Measurements from ENCODE around the gene MED13. TPM values are rescaled to one million over a fixed set of nuclear protein-coding genes. Genes with fewer than 3 reads are reported as not detected.

Gene MED13
- total RNA-seq, 1 experiment from 2014 or later, result 77.6 TPM

GRCh38 chr17:62064029-62064790 lies 868 bp downstream of the MED13 start:
- no peaks in the 10 kb centered on the region for H3K36me3 ChIP-seq (ENCODE audit: control insufficient read depth, insufficient read depth, low read length)
- no peak for DNase-seq
- H3K4me3 ChIP-seq (ENCODE audit: low read depth, low read length), result peak overlapping the region; percentile 75
- CTCF ChIA-PET, result interaction anchor here (0.6 to 1.7 kb wide), 3 partner anchors 38 to 119 kb away, joined by 3 to 16 read pairs (median 3); no protein-coding TSS in a partner anchor
- H3K9me3 Mint-ChIP-seq (ENCODE audit: unreplicated experiment), result no peaks in the 10 kb centered on the region
- TF ChIP-seq, protein P1, sequence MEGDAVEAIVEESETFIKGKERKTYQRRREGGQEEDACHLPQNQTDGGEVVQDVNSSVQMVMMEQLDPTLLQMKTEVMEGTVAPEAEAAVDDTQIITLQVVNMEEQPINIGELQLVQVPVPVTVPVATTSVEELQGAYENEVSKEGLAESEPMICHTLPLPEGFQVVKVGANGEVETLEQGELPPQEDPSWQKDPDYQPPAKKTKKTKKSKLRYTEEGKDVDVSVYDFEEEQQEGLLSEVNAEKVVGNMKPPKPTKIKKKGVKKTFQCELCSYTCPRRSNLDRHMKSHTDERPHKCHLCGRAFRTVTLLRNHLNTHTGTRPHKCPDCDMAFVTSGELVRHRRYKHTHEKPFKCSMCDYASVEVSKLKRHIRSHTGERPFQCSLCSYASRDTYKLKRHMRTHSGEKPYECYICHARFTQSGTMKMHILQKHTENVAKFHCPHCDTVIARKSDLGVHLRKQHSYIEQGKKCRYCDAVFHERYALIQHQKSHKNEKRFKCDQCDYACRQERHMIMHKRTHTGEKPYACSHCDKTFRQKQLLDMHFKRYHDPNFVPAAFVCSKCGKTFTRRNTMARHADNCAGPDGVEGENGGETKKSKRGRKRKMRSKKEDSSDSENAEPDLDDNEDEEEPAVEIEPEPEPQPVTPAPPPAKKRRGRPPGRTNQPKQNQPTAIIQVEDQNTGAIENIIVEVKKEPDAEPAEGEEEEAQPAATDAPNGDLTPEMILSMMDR (IDR thresholded peaks at IDR 0.05; ENCODE audit: insufficient read depth in 1 of 2, low read depth in 1 of 2, low read length in 1 of 2, severe bottlenecking in 1 of 2, unreplicated experiment in 1 of 2), result no peak
- BruUV-seq (replicated peaks), result no TSS peak
- peaks cover 20% of the 10 kb centered on the region for H3K4me1 ChIP-seq
- no peaks in the 10 kb centered on the region for H3K27me3 ChIP-seq (replicated peaks; ENCODE audit: control insufficient read depth, insufficient read depth, low read length)
- POLR2A ChIA-PET, result interaction anchor here (1.0 kb wide), 1 partner anchor 45 kb away, joined by 3 read pairs; no protein-coding TSS in a partner anchor
- no peaks in the 10 kb centered on the region for H3K27me3 Mint-ChIP-seq (ENCODE audit: insufficient read depth, unreplicated experiment)
- peak overlapping the region; percentile 98 for H3K27ac Mint-ChIP-seq (ENCODE audit: unreplicated experiment)
- H3K4me3 Mint-ChIP-seq (ENCODE audit: unreplicated experiment), result peak overlapping the region; percentile 91
- no peaks in the 10 kb centered on the region for H3K9me3 ChIP-seq
- intact Hi-C loops (cut with micrococcal nuclease; ENCODE audit: unreplicated experiment), result loop anchor here (5.0 to 10.0 kb wide), 2 partner anchors 139 to 163 kb away; partner anchors contain the start of gene INTS2
- peaks cover 60% of the 10 kb centered on the region for H3K36me3 Mint-ChIP-seq (ENCODE audit: insufficient read depth, unreplicated experiment)
- peaks cover 26% of the 10 kb centered on the region for H3K4me1 Mint-ChIP-seq (ENCODE audit: low read depth, unreplicated experiment)

DNA sequence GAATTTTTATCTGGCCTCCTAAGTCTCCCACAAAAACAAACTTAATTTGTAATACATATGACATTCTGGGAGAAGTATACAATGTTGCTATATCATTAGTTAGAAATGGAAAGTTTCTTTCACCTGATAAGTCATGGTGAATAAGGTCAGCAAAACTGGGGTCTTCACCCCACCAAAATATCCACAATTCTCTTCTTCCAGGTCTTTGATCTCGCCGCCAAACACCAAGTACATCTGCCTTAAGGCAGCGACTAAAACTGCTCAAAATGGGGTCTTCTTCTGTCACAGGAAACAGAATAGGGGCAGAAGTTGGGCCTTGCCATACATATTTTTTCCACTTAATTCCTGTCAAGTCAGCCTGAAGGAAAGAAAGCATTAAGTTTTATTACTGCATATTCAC lies 2.1 kb downstream of the MED13 start:
- Mint-ChIP-seq H3K4me1 (ENCODE audit: low read depth, unreplicated experiment) (peaks cover 27% of the 10 kb centered on the region), H3K27me3 (ENCODE audit: insufficient read depth, unreplicated experiment) (no peaks in the 10 kb centered on the region), H3K27ac (ENCODE audit: unreplicated experiment) (peak overlapping the region; percentile 11), H3K4me3 (ENCODE audit: unreplicated experiment) (peak overlapping the region; percentile 91), H3K9me3 (ENCODE audit: unreplicated experiment) (no peaks in the 10 kb centered on the region), H3K36me3 (ENCODE audit: insufficient read depth, unreplicated experiment) (peaks cover 73% of the 10 kb centered on the region)
- peaks cover 25% of the 10 kb centered on the region for H3K4me1 ChIP-seq
- no TSS peak for BruUV-seq (replicated peaks)
- ChIA-PET POLR2A (no interaction called here), CTCF (no interaction called here)
- intact Hi-C loops (cut with micrococcal nuclease; ENCODE audit: unreplicated experiment), result loop anchor here (5.0 to 10.0 kb wide), 2 partner anchors 138 to 164 kb away; partner anchors contain the start of gene INTS2
- H3K9me3 ChIP-seq, result no peaks in the 10 kb centered on the region
- TF ChIP-seq, protein P1 (IDR thresholded peaks at IDR 0.05; ENCODE audit: insufficient read depth in 1 of 2, low read depth in 1 of 2, low read length in 1 of 2, severe bottlenecking in 1 of 2, unreplicated experiment in 1 of 2), result no peak
- H3K4me3 ChIP-seq (ENCODE audit: low read depth, low read length), result peak overlapping the region; percentile 13; the same call in 1 of the 2 replicates
- no peaks in the 10 kb centered on the region for H3K36me3 ChIP-seq (ENCODE audit: control insufficient read depth, insufficient read depth, low read length)
- no peaks in the 10 kb centered on the region for H3K27me3 ChIP-seq (replicated peaks; ENCODE audit: control insufficient read depth, insufficient read depth, low read length)
- no peak for DNase-seq

DNA sequence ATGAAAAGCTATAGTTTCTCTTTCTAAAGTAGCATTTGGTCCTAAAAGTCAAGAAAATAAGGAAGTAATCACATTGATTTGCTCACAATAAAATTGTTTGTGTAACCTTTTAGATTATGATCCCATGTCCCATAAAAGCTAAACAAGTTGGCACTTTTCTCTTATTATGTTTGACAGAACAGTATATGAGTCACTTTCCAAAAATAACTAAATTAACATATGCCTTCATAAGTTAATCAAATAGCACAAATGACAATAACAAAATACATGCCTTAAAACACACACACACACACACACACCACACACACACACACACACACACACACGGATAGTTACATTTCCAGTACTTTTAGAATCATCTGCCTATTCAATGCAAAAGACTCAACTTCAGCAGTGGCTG lies 2.8 kb downstream of the MED13 start:
- TF ChIP-seq, protein P1 (IDR thresholded peaks at IDR 0.05; ENCODE audit: insufficient read depth in 1 of 2, low read depth in 1 of 2, low read length in 1 of 2, severe bottlenecking in 1 of 2, unreplicated experiment in 1 of 2), result no peak
- Mint-ChIP-seq H3K36me3 (ENCODE audit: insufficient read depth, unreplicated experiment) (peaks cover 77% of the 10 kb centered on the region), H3K4me1 (ENCODE audit: low read depth, unreplicated experiment) (peaks cover 24% of the 10 kb centered on the region), H3K27ac (ENCODE audit: unreplicated experiment) (no peak overlapping the region), H3K27me3 (ENCODE audit: insufficient read depth, unreplicated experiment) (no peaks in the 10 kb centered on the region), H3K4me3 (ENCODE audit: unreplicated experiment) (peak overlapping the region; percentile 91), H3K9me3 (ENCODE audit: unreplicated experiment) (no peaks in the 10 kb centered on the region)
- Histone ChIP-seq H3K4me1 (peaks cover 30% of the 10 kb centered on the region), H3K36me3 (ENCODE audit: control insufficient read depth, insufficient read depth, low read length) (no peaks in the 10 kb centered on the region), H3K27me3 (replicated peaks; ENCODE audit: control insufficient read depth, insufficient read depth, low read length) (no peaks in the 10 kb centered on the region), H3K9me3 (no peaks in the 10 kb centered on the region), H3K4me3 (ENCODE audit: low read depth, low read length) (no peak overlapping the region)
- ChIA-PET POLR2A (no interaction called here), CTCF (no interaction called here)
- intact Hi-C loops (cut with micrococcal nuclease; ENCODE audit: unreplicated experiment), result loop anchor here (5.0 to 10.0 kb wide), 2 partner anchors 138 to 165 kb away; partner anchors contain the start of gene INTS2
- no TSS peak for BruUV-seq (replicated peaks)
- DNase-seq, result no peak

Data from Caco-2 (cell line).